ENCODE data around the gene BASP1. TPM values are rescaled to one million over a fixed set of nuclear protein-coding genes. Genes with fewer than 3 reads are reported as not detected.
"Not testable (repeated sequence)": the region's sequence is repeated elsewhere in the genome, so short reads cannot be mapped to it uniquely, and the experiment has no call there.

The BASP1 gene
- total and polyA plus RNA-seq, 10 of the 15 experiments (the other 5 are each of a cell fraction or from before 2014, with no cell fraction given): 27.3 to 190 (median 102) TPM

DNA sequence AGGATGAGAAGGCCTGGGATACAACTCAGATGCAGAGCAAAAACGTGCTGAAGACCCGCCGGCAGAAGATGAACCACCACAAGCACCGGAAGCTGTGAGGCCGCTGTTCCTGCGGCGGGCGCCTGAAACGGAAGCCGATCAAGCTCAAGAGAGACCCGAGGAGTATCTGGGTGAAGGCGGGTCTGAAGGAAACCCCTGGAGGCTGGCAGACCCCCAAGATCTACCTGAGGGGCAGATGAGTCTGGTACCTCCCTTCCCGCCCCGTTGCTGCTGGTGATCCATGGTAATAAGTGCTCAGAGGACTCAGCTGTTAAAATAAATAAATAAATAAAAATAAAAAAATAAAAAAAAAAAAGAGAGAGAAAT, 89.3 kb downstream of the BASP1 start:
- Histone ChIP-seq H3K9ac (ENCODE audit: control insufficient read depth, insufficient read depth, low read length) (no peak overlapping the region), H3K27me3 (replicated peaks in 1 of 2; ENCODE audit: control insufficient read depth in 2 of 2, insufficient read depth in 2 of 2, low read length in 1 of 2) (no peaks in the 10 kb centered on the region), H3K79me2 (ENCODE audit: control insufficient read depth, insufficient read depth, low read length) (no peaks in the 10 kb centered on the region), H3K4me3 (no peak overlapping the region), H3K4me1 (ENCODE audit: control insufficient read depth, insufficient read depth, low read length) (no peaks in the 10 kb centered on the region), H4K20me1 (ENCODE audit: control insufficient read depth, insufficient read depth) (no peaks in the 10 kb centered on the region), H3K9me3 (replicated peaks; ENCODE audit: control insufficient read depth, insufficient read depth, low read length) (no peaks in the 10 kb centered on the region), H3K27ac (ENCODE audit: control insufficient read depth, insufficient read depth) (no peak overlapping the region), H3K4me2 (ENCODE audit: control insufficient read depth, insufficient read depth) (no peak overlapping the region), H2AFZ (ENCODE audit: control insufficient read depth, low read depth, low read length) (no peak overlapping the region), H3K36me3 (ENCODE audit: control insufficient read depth in 2 of 2, insufficient read depth in 2 of 2, low read length in 1 of 2) (no peaks in the 10 kb centered on the region)
- WGBS (ENCODE audit: insufficient coverage, insufficient replicate concordance, low lambda C conversion rate, missing lambda C conversion rate): 75% methylated on average over 14 of the region's 14 CpGs
- FAIRE-seq (no peak), ATAC-seq (no peak), DNase-seq (ENCODE audit: low read depth, low spot score) (no peak)
- in situ Hi-C loops (cut with MboI): no loop called here
- ChIA-PET CTCF (no interaction called here), RAD21 (ENCODE audit: unreplicated experiment) (no interaction called here), SMC1A (ENCODE audit: uncharacterized antibody, unreplicated experiment) (interaction anchor here (1.0 kb wide), 1 partner anchor 24 kb away, joined by 3 read pairs; no protein-coding TSS in a partner anchor), POLR2A (interaction anchor here (0.6 kb wide), 1 partner anchor 21 kb away, joined by 3 read pairs; no protein-coding TSS in a partner anchor)
- intact Hi-C loops (cut with micrococcal nuclease; ENCODE audit: unreplicated experiment): no loop called here
- no TSS peak for BruUV-seq (replicated peaks)
- TF ChIP-seq LARP7 (IDR thresholded peaks at IDR 0.05): no peak
- TF ChIP-seq, protein P1, sequence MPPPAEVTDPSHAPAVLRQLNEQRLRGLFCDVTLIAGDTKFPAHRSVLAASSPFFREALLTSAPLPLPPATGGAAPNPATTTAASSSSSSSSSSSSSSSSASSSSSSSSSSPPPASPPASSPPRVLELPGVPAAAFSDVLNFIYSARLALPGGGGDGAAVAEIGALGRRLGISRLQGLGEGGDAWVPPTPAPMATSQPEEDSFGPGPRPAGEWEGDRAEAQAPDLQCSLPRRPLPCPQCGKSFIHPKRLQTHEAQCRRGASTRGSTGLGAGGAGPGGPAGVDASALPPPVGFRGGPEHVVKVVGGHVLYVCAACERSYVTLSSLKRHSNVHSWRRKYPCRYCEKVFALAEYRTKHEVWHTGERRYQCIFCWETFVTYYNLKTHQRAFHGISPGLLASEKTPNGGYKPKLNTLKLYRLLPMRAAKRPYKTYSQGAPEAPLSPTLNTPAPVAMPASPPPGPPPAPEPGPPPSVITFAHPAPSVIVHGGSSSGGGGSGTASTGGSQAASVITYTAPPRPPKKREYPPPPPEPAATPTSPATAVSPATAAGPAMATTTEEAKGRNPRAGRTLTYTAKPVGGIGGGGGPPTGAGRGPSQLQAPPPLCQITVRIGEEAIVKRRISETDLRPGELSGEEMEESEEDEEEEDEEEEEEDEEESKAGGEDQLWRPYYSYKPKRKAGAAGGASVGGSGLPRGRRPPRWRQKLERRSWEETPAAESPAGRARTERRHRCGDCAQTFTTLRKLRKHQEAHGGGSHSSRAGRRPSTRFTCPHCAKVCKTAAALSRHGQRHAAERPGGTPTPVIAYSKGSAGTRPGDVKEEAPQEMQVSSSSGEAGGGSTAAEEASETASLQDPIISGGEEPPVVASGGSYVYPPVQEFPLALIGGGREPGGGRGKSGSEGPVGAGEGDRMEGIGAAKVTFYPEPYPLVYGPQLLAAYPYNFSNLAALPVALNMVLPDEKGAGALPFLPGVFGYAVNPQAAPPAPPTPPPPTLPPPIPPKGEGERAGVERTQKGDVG (CRISPR knock-in tag; IDR thresholded peaks at IDR 0.05): no peak
- TF ChIP-seq ZBTB40 (IDR thresholded peaks at IDR 0.05; ENCODE audit: borderline replicate concordance): no peak

- in situ Hi-C loops (cut with MboI); H3K36me3 ChIP-seq (ENCODE audit: control insufficient read depth in 2 of 2, insufficient read depth in 2 of 2, low read length in 1 of 2); ATAC-seq; CTCF ChIA-PET; H3K9me3 ChIP-seq (replicated peaks; ENCODE audit: control insufficient read depth, insufficient read depth, low read length); H2AFZ ChIP-seq (ENCODE audit: control insufficient read depth, low read depth, low read length); H3K4me3 ChIP-seq; BruUV-seq (replicated peaks); H3K27me3 ChIP-seq (replicated peaks in 1 of 2; ENCODE audit: control insufficient read depth in 2 of 2, insufficient read depth in 2 of 2, low read length in 1 of 2); H4K20me1 ChIP-seq (ENCODE audit: control insufficient read depth, insufficient read depth); POLR2A ChIA-PET; H3K4me1 ChIP-seq (ENCODE audit: control insufficient read depth, insufficient read depth, low read length); DNase-seq (ENCODE audit: low read depth, low spot score); H3K4me2 ChIP-seq (ENCODE audit: control insufficient read depth, insufficient read depth); H3K9ac ChIP-seq (ENCODE audit: control insufficient read depth, insufficient read depth, low read length); RAD21 ChIA-PET (ENCODE audit: unreplicated experiment); intact Hi-C loops (cut with micrococcal nuclease; ENCODE audit: unreplicated experiment); H3K79me2 ChIP-seq (ENCODE audit: control insufficient read depth, insufficient read depth, low read length); FAIRE-seq; H3K27ac ChIP-seq (ENCODE audit: control insufficient read depth, insufficient read depth): not testable (repeated sequence)
- 54% methylated on average over 4 of the region's 4 CpGs for WGBS (ENCODE audit: insufficient coverage, insufficient replicate concordance, low lambda C conversion rate, missing lambda C conversion rate)
- SMC1A ChIA-PET (ENCODE audit: uncharacterized antibody, unreplicated experiment): interaction anchor here (0.9 to 1.0 kb wide), 2 partner anchors 25 to 73 kb away, joined by 3 read pairs; no protein-coding TSS in a partner anchor
Measured at GRCh38 chr5:17307440-17307839, 90.0 kb downstream of the BASP1 start.
